Vagina (tissue), 2 donors: ENCODE data around the gene SETD3. TPM values are rescaled to one million over a fixed set of nuclear protein-coding genes. Genes with fewer than 3 reads are reported as not detected.

Experiments used
- DNase-seq, 2 donors: peaks; one replicate each; pipeline ENCODE4 v3.0.0-alpha.2; 2017; ENCODE audit errors: extremely low spot score in 2 of 2
- H3K27ac ChIP-seq: fragments of 200-600 bp; sonication (generic); one replicate; pipeline ENCODE4 v1.5.1; 2019
- H3K27me3 ChIP-seq: fragments of 200-600 bp; sonication (generic); one replicate; pipeline ENCODE4 v1.5.1; 2019
- H3K36me3 ChIP-seq, 2 donors: fragments of 200-600 bp; sonication (generic); one replicate each; pipeline ENCODE4 v1.5.1; 2017 to 2019
- H3K4me1 ChIP-seq: fragments of 200-600 bp; sonication (generic); one replicate; pipeline ENCODE4 v1.5.1; 2019
- H3K4me3 ChIP-seq, 2 donors: fragments of 200-600 bp; sonication (generic); 1 replicate in 1 of 2; 2 replicates in 1 of 2; pipeline ENCODE4 v1.5.1; 2016 to 2019
- H3K9me3 ChIP-seq: fragments of 200-600 bp; sonication (generic); one replicate; pipeline ENCODE4 v1.5.1; 2019
- CTCF ChIP-seq, 3 experiments: fragments of 450-650 bp in 2 of 3; fragments of 200-600 bp in 1 of 3; sonication (generic) in 1 of 3; IDR thresholded peaks; one replicate each; pipeline ENCODE4 v1.5.1; 2017 to 2019; ENCODE audit warnings: antibody characterized with exemption in 3 of 3, mild to moderate bottlenecking in 2 of 3, moderate library complexity in 2 of 3
- POLR2A ChIP-seq, 2 donors: fragments of 450-650 bp; IDR thresholded peaks; one replicate each; pipeline ENCODE4 v1.6.1; 2017; ENCODE audit warnings: antibody characterized with exemption in 2 of 2, mild to moderate bottlenecking in 2 of 2, moderate library complexity in 2 of 2
- POLR2AphosphoS5 ChIP-seq, 2 donors: sonication (generic); formaldehyde crosslinking; IDR thresholded peaks; one replicate each; pipeline ENCODE4 v1.9.0; 2017; ENCODE audit warnings: antibody characterized with exemption in 2 of 2, mild to moderate bottlenecking in 2 of 2, low read depth in 1 of 2; ENCODE audit not compliant: insufficient read depth in 1 of 2
- intact Hi-C: fragments of 100-400 bp; cut with DNase I; formaldehyde crosslinking; loops from one replicate; pipeline ENCODE4 v1.15.1; 2023
- total RNA-seq: library from RNA; depleted of rRNA; stranded (reverse); fragments of >200 nt; gene quantifications from one replicate; pipeline ENCODE4 v1.2.3, GENCODE V29; 2016

The SETD3 gene
- total RNA-seq, 1 donor from 2014 or later: 49.8 TPM

GRCh38 chr14:99513183-99513694 lies 32.6 kb upstream of the SETD3 start:
- H3K4me3 ChIP-seq: no peak overlapping the region
- DNase-seq: no peak
- intact Hi-C loops: no loop called here
- H3K4me1 ChIP-seq: peaks cover 16% of the 10 kb centered on the region
- H3K36me3 ChIP-seq: peaks cover 0 to 40% of the 10 kb centered on the region in 2 donors
- H3K9me3 ChIP-seq: no peaks in the 10 kb centered on the region
- no peaks in the 10 kb centered on the region for H3K27me3 ChIP-seq
- no peak for TF ChIP-seq POLR2AphosphoS5 (IDR thresholded peaks at IDR 0.05; ENCODE audit: insufficient read depth in 1 of 2, low read depth in 1 of 2)
- H3K27ac ChIP-seq: no peak overlapping the region

GRCh38 chr14:99512571-99513182 lies 32.0 kb upstream of the SETD3 start:
- DNase-seq: peak; percentile 72
- intact Hi-C loops: no loop called here
- TF ChIP-seq POLR2A (IDR thresholded peaks at IDR 0.05): no peak
- TF ChIP-seq POLR2AphosphoS5 (IDR thresholded peaks at IDR 0.05; ENCODE audit: insufficient read depth in 1 of 2, low read depth in 1 of 2): no peak
- no peak for TF ChIP-seq CTCF (IDR thresholded peaks at IDR 0.05)
- Histone ChIP-seq H3K27ac (no peak overlapping the region), H3K36me3 (peaks cover 0 to 46% of the 10 kb centered on the region in 2 donors), H3K9me3 (no peaks in the 10 kb centered on the region), H3K27me3 (no peaks in the 10 kb centered on the region), H3K4me3 (no peak overlapping the region), H3K4me1 (peaks cover 16% of the 10 kb centered on the region)

- H3K27me3 ChIP-seq: no peaks in the 10 kb centered on the region
- intact Hi-C loops: no loop called here
- peaks cover 16% of the 10 kb centered on the region for H3K4me1 ChIP-seq
Observed at GRCh38 chr14:99512110-99512449, 31.4 kb upstream of the SETD3 start.

GRCh38 chr14:99511421-99512109 lies 30.9 kb upstream of the SETD3 start:
- H3K9me3 ChIP-seq: no peaks in the 10 kb centered on the region
- no peak overlapping the region for H3K4me3 ChIP-seq
- peaks cover 0 to 57% of the 10 kb centered on the region in 2 donors for H3K36me3 ChIP-seq
- H3K4me1 ChIP-seq: peaks cover 16% of the 10 kb centered on the region
- intact Hi-C loops: no loop called here
- no peak for TF ChIP-seq POLR2A (IDR thresholded peaks at IDR 0.05)
- no peak for TF ChIP-seq POLR2AphosphoS5 (IDR thresholded peaks at IDR 0.05; ENCODE audit: insufficient read depth in 1 of 2, low read depth in 1 of 2)
- TF ChIP-seq CTCF (IDR thresholded peaks at IDR 0.05): no peak
- peak; percentile 83 to 84 for DNase-seq
- H3K27me3 ChIP-seq: no peaks in the 10 kb centered on the region
- peak overlapping the region; percentile 10 for H3K27ac ChIP-seq

More at GRCh38 chr14:99512110-99512449, 31.4 kb upstream of the SETD3 start:
- Histone ChIP-seq H3K9me3 (no peaks in the 10 kb centered on the region), H3K27ac (peak overlapping the region; percentile 10), H3K36me3 (peaks cover 0 to 52% of the 10 kb centered on the region in 2 donors), H3K4me3 (no peak overlapping the region)
- no peak for TF ChIP-seq CTCF (IDR thresholded peaks at IDR 0.05)
- TF ChIP-seq POLR2AphosphoS5 (IDR thresholded peaks at IDR 0.05; ENCODE audit: insufficient read depth in 1 of 2, low read depth in 1 of 2): no peak
- no peak for TF ChIP-seq POLR2A (IDR thresholded peaks at IDR 0.05)
- DNase-seq: no peak

GRCh38 chr14:99510556-99511139 lies 30.0 kb upstream of the SETD3 start:
- Histone ChIP-seq H3K27ac (no peak overlapping the region), H3K27me3 (no peaks in the 10 kb centered on the region), H3K4me3 (no peak overlapping the region), H3K4me1 (peaks cover 16% of the 10 kb centered on the region), H3K36me3 (peaks cover 0 to 64% of the 10 kb centered on the region in 2 donors), H3K9me3 (no peaks in the 10 kb centered on the region)
- intact Hi-C loops: no loop called here
- DNase-seq: peak in 1 of 2 donors; percentile 74
- TF ChIP-seq POLR2A (IDR thresholded peaks at IDR 0.05): no peak
- no peak for TF ChIP-seq POLR2AphosphoS5 (IDR thresholded peaks at IDR 0.05; ENCODE audit: insufficient read depth in 1 of 2, low read depth in 1 of 2)
